ENCODE results near the gene SPHK2. TPM values are rescaled to one million over a fixed set of nuclear protein-coding genes. Genes with fewer than 3 reads are reported as not detected.

The SPHK2 gene
- total RNA-seq, 2 donors from 2014 or later: 99.5 to 114 TPM

GRCh38 chr19:48578891-48579290 lies 40.4 kb upstream of the SPHK2 start:
- Mint-ChIP-seq H3K27ac (no peak overlapping the region), H3K4me1 (peaks cover 4% of the 10 kb centered on the region), H3K27me3 (ENCODE audit: insufficient read depth) (peaks cover 3% of the 10 kb centered on the region), H3K4me3 (no peak overlapping the region), H3K9me3 (no peaks in the 10 kb centered on the region), H3K36me3 (ENCODE audit: low read depth) (no peaks in the 10 kb centered on the region)
- Histone ChIP-seq H3K27me3 (ENCODE audit: control insufficient read depth, insufficient read depth, low read length, poor library complexity, severe bottlenecking) (no peaks in the 10 kb centered on the region), H3K4me1 (ENCODE audit: control insufficient read depth, insufficient read depth, low read length) (no peaks in the 10 kb centered on the region), H3K36me3 (ENCODE audit: control insufficient read depth, insufficient read depth, low read length) (no peaks in the 10 kb centered on the region), H3K4me3 (ENCODE audit: low read length) (no peak overlapping the region), H3K9ac (ENCODE audit: extremely low read depth, low read length, poor library complexity, severe bottlenecking) (no peak overlapping the region), H3K27ac (ENCODE audit: low read depth, low read length) (no peak overlapping the region), H3K9me3 (ENCODE audit: control insufficient read depth, low read length) (no peaks in the 10 kb centered on the region)
- no peak for DNase-seq
- WGBS, 2 experiments (ENCODE audit: insufficient coverage in 1 of 2, insufficient read length in 1 of 2): 80 to 96% methylated on average over 1 to 3 of the region's 3 CpGs
- TF ChIP-seq, protein P1, sequence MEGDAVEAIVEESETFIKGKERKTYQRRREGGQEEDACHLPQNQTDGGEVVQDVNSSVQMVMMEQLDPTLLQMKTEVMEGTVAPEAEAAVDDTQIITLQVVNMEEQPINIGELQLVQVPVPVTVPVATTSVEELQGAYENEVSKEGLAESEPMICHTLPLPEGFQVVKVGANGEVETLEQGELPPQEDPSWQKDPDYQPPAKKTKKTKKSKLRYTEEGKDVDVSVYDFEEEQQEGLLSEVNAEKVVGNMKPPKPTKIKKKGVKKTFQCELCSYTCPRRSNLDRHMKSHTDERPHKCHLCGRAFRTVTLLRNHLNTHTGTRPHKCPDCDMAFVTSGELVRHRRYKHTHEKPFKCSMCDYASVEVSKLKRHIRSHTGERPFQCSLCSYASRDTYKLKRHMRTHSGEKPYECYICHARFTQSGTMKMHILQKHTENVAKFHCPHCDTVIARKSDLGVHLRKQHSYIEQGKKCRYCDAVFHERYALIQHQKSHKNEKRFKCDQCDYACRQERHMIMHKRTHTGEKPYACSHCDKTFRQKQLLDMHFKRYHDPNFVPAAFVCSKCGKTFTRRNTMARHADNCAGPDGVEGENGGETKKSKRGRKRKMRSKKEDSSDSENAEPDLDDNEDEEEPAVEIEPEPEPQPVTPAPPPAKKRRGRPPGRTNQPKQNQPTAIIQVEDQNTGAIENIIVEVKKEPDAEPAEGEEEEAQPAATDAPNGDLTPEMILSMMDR (conservative IDR thresholded peaks at IDR 0.05): no peak

DNA sequence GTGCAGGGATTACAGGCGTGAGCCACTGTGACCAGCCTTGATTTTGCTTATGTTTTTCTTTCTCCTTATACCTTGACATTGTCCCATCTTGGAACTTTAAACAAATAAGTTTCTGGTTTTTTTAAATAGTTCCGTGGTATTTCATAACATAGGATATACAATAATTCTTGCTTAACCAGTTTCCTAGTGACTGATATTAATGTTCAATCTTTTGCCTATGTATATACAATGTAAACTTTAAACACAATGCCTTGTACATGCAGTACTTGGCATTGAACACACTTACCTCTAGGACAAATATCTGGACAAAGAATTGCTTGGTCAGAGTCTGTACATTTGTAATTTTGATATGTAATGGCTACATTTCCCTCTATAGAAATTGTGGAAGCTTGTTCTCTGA lies 37.1 kb upstream of the SPHK2 start:
- no peaks in the 10 kb centered on the region for H3K4me1 ChIP-seq (ENCODE audit: control insufficient read depth, insufficient read depth, low read length)
- DNase-seq: no peak
- TF ChIP-seq, protein P1 (conservative IDR thresholded peaks at IDR 0.05): no peak
- Mint-ChIP-seq H3K4me1 (peaks cover 3% of the 10 kb centered on the region), H3K27me3 (ENCODE audit: insufficient read depth) (peaks cover 17% of the 10 kb centered on the region), H3K27ac (no peak overlapping the region), H3K36me3 (ENCODE audit: low read depth) (no peaks in the 10 kb centered on the region), H3K9me3 (peaks cover 3% of the 10 kb centered on the region), H3K4me3 (no peak overlapping the region)
- no peak overlapping the region for H3K9ac ChIP-seq (ENCODE audit: extremely low read depth, low read length, poor library complexity, severe bottlenecking)
- H3K27ac ChIP-seq (ENCODE audit: low read depth, low read length): no peak overlapping the region
- 89 to 100% methylated on average over 1 of the region's 2 CpGs for WGBS, 2 experiments (ENCODE audit: insufficient coverage in 1 of 2, insufficient read length in 1 of 2)
- no peaks in the 10 kb centered on the region for H3K36me3 ChIP-seq (ENCODE audit: control insufficient read depth, insufficient read depth, low read length)
- H3K9me3 ChIP-seq (ENCODE audit: control insufficient read depth, low read length): no peaks in the 10 kb centered on the region
- no peaks in the 10 kb centered on the region for H3K27me3 ChIP-seq (ENCODE audit: control insufficient read depth, insufficient read depth, low read length, poor library complexity, severe bottlenecking)
- H3K4me3 ChIP-seq (ENCODE audit: low read length): no peak overlapping the region

DNA sequence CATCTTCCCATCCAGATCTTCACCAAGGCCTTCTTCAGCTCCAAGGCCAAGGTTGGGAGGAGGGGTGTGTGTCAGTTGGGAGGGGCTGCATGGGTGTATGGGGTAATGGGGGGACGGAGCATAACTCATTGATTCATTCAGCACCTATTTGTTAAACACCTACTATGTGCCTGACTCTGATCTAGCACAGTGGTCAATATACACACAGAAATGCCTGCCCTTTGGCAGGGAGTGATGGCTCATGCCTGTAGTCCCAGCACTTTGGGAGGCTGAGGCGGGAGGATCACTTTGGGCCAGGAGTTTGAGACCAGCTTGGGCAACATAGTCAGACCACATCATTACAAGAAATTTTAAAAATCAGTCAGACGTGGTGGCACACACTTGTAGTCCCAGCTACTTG lies 31.9 kb upstream of the SPHK2 start:
- H3K9me3 Mint-ChIP-seq: peaks cover 3% of the 10 kb centered on the region
- Histone ChIP-seq H3K4me3 (ENCODE audit: low read length) (no peak overlapping the region), H3K36me3 (ENCODE audit: control insufficient read depth, insufficient read depth, low read length) (no peaks in the 10 kb centered on the region), H3K4me1 (ENCODE audit: control insufficient read depth, insufficient read depth, low read length) (no peaks in the 10 kb centered on the region), H3K27ac (ENCODE audit: low read depth, low read length) (no peak overlapping the region), H3K9me3 (ENCODE audit: control insufficient read depth, low read length) (no peaks in the 10 kb centered on the region), H3K27me3 (ENCODE audit: control insufficient read depth, insufficient read depth, low read length, poor library complexity, severe bottlenecking) (no peaks in the 10 kb centered on the region), H3K9ac (ENCODE audit: extremely low read depth, low read length, poor library complexity, severe bottlenecking) (no peak overlapping the region)
- TF ChIP-seq, protein P1 (conservative IDR thresholded peaks at IDR 0.05): no peak
- no peak overlapping the region for H3K4me3 Mint-ChIP-seq
- no peak for DNase-seq
- 85 to 100% methylated on average over 1 to 2 of the region's 3 CpGs for WGBS, 2 experiments (ENCODE audit: insufficient coverage in 1 of 2, insufficient read length in 1 of 2)
- H3K27ac Mint-ChIP-seq: no peak overlapping the region
- H3K27me3 Mint-ChIP-seq (ENCODE audit: insufficient read depth): peaks cover 35% of the 10 kb centered on the region
- H3K4me1 Mint-ChIP-seq: peaks cover 3% of the 10 kb centered on the region
- H3K36me3 Mint-ChIP-seq (ENCODE audit: low read depth): no peaks in the 10 kb centered on the region

Measured in endodermal cell (in vitro differentiated cells).